Hypothalamus (tissue), 51 donors: ENCODE data around the gene CCDC107.
A peak's percentile ranks its signal among the peaks of the same experiment; 100 is the strongest.
"Not testable (repeated sequence)": the region's sequence is repeated elsewhere in the genome, so short reads cannot be mapped to it uniquely, and the experiment has no call there.

Source experiments
- DNase-seq, 51 donors: peaks; one replicate each; lab custom pipeline; 2025; lab: John Stamatoyannopoulos, UW

CCDC107 gene

DNA sequence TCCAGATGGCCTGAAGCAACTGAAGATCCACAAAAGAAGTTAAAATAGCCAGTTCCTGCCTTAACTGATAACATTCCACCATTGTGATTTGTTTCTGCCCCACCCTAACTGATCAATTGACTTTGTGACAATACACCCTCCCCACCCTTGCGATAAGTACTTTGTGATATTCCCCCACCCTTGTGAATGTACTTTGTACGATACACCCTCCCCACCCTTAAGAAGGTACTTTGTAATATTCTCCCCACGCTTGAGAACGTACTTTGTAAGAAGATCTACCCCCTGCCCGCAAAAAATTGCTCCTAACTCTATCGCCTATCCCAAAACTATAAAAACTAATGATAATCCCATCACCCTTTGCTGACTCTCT, 21.2 kb upstream of the CCDC107 start:
- DNase-seq: not testable (repeated sequence)

DNA sequence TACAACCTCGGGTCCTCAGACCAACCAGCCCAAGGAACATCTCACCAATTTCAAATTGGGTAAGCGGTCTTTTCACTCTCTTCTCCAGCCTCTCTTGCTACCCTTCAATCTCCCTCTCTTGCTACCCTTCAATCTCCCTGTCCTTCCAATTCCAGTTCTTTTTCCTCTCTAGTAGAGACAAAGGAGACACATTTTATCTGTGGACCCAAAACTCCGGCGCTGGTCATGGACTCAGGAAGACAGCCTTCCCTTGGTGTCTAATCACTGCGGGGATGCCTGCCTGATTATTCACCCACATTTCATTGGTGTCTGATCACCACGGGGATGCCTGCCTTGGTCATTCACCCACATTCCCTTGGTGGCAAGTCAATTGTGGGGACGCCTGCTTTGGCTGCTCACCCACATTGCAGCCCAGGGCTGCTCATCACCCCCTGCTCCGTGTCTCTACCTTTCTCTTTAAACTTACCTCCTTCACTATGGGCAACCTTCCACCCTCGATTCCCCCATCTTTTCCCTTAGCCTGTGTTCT, 20.6 kb upstream of the CCDC107 start:
- DNase-seq: not testable (repeated sequence)

DNA sequence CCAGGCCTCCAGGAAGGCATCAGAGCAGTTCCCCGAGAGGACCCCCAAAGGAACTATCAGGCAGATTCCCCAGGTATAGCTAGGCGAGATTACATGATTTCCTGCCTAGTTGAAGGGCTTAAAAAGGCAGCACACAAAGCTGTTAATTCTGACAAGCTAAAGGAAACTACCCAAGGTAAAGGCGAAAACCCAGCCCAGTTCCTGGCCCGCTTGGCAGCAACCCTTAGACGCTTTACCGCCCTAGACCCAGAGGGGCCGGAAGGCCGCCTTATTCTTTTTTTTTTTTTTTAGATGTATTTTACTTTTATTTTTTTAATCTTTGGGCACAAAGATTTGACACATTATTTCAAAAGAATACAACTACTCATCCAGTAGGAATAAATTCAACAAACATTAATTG, 19.3 kb upstream of the CCDC107 start:
- not testable (repeated sequence) for DNase-seq

DNA sequence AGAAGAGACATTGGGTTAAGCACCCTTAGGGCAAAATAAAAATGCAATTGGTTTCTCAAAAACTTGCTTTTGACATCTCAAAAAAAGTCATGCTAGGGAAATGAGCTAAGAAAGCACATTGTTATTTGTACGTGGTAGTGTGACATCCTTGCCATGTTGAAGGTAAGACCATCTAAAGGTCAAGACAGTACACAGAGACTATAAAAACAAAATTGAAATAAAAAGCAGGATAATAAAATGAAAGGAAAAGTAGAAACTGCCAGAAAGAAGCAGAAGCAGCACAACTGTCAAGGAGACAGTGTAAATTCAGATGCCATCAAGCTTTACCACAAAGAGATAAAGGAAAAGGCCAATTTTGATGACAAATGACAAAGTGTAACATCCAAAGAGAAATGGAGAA, 18.9 kb upstream of the CCDC107 start:
- DNase-seq: not testable (repeated sequence)

DNA sequence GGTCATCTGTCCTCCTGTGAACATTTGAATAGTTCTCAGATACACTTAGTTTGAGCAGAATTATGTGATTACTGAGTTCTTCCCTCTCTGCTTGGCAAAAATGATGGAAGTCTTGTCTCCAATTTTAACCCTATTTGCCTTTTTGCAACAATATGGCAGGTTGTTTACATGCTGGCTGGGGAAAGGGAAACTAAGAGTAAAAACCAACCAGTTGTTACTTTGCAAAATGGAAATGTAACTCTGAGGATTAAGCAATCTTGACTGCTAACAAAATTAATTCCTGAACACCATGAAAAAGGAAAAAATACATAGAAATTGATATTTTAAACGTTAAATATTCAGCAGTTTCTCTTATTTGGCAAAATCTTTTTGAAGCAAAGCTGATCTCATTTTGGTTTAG, 18.5 kb upstream of the CCDC107 start:
- DNase-seq: no peak

DNA sequence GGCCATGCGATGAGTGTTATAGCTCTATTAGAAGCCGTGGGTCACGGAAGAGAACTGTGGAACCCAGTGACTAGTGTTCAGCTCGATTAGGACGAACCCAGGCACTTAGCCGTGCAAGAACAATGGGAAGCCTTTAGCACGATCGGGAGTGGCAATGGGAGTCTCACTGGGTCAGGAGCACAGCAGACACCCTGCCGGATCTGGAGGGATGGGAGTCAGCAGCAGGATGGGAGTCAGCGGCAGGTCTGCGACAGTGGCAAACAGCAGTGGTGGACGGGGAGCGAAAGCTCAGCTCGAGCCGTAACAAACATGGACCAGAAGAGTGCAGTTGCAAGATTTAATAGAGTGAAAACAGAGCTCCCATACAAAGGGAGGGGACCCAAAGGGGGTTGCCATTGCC, 17.7 kb upstream of the CCDC107 start:
- not testable (repeated sequence) for DNase-seq

DNA sequence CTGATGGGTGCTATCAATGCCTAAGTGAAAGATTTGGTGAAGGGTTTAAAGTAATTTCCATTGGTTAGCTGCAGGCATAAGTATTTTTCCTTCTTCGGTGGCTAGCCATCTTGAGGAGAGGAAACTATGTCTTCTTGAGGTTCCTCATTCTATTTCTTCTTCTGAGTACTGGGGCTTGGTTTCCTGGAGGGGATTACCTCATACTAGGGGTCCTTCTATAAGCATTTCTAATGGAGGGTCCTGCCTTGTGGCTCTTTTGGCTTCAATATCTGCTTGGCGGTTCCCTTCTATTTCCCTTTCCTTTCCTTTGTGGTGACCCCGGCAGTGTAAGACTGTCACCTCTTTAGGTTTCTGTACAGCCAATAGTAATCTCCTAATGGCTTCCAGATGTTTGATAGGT, 16.6 kb upstream of the CCDC107 start:
- DNase-seq: not testable (repeated sequence)

DNA sequence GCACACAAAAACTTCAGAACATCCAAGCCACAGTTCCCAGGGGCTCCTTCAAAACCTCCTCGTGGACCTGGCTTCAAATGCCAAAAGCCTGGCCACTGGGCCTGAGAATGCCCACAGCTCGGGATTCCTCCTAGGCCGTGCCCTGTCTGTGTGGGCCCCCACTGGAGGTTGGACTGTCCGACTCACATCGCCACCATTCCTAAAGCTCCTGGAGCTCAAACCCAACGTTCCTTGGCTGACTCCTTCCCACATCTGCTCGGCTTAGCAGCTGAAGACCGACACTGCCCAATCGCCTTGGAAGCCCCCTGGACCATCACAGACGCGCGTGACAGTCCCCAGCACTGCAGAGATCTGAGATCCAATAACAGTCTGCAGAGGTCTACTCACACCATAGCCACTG, 15.0 kb upstream of the CCDC107 start:
- DNase-seq: no peak

DNA sequence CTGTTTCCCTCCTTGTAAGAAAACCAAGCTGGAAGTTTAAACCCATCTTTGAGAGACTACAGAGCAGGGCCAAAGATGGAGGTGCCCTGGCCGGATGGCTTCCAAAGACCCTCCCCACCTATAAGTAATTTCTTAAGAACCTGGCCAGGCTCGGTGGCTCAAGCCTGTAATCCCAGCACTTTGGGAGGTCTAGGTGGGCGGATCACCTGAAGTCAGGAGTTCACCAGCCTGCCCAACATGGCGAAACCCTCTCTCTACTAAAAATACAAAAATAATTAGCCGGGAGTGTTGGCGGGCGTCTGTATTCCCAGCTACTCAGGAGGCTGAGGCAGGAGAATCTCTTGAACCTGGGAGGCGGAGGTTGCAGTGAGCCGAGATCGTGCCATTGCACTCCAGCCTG, 12.4 kb upstream of the CCDC107 start:
- not testable (repeated sequence) for DNase-seq

DNA sequence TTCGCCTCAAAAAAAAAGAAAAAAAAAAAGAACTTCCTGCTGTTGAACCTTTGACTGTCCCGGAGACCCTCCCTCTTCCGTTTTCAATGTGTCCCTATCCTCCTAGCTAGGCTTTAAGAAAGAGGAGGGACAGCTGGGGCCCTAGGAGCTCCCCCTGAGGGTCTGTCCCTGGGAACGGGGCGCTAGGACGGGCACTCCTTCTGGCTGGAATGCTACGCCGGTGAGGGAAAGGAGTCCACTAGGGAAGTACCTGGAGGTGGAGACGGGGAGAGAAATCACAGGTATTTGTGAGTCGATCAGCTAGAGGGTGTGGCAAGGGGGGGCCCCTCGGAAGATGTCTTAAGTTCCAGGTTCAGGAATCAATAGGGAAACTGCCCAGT, 11.9 kb upstream of the CCDC107 start:
- DNase-seq: peak in 10 of 51 donors; percentile 28 to 58 (median 42)

DNA sequence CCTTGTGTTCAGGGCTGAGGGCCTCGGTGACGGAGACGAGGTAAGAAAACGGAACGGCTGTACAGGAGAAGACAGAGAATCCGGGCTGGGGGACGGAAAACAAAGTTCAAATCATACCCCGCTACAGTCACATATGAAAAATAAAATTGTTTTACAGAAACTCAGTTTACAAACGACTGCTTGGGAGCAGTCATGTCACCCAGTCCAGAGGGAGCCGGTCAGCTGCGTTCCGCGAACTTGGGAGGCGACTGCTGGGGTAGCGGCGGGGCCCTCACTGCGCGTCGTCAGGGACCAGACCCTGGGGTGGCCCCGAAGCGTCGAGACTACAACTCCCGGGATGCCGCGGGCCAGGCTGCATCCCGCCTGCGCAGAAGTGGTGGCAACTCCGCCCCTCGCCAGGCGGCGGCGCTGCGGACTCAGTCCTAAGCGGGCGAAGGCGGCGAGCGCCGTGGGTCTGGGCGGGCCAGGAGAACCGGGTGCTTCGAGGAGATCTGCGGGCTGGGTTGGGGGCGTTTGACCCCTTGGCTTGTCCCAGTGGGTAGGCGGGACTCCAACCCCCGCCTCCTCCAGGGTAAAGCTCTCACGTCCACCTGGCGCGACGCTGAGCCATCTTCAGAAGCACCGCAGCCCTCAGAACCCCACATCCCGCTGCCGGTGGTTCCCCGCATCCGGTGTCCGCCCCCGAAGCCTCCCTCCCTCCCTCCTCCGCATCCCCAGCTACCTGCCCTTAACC, 11.4 kb upstream of the CCDC107 start:
- peak; percentile 47 to 94 (median 82) for DNase-seq

DNA sequence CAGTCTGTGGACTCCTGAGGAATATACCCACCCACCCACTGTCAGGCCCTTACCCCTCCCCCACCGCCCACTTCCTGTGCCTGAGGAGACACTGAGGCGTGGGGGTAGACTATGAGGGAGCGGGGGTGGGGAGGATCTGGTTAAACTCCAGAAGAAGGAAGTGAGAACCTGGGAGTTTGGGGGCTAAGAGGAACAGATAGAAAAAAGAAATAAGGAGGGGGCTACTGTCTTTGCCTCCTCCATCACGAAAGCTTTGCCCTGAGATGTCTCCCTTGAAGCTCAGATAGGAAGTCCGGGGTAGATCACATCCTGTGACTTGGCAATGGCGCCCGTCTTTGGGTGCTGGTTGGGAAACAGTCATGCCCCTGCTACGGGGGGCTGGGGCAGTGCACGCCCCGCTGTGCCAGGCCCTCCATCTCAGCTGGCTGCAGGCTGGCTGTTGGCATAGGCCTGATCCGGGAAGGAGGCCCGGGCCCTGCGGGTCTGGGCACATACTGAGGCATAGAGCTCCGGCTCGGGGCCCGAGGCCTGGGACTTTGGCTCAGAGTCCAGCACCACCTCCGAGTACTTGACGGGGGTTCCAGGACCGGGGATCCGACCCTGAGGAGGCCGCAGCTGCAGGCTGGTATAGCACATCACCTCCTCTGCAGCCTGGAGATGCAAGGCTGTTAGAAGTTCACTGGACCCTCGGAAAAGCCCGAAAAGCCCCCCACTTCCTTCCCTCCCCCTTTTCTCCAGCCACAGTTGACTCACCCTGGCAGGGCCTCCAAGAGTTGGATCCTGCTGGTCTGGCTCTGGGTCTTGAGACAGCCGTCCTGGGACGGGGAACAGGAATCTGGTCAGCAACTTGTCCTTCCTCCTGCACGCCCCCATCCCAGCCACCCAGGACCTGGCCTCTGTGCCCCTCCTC, 8.4 kb upstream of the CCDC107 start:
- DNase-seq: peak in 1 of 51 donors; percentile 8

DNA sequence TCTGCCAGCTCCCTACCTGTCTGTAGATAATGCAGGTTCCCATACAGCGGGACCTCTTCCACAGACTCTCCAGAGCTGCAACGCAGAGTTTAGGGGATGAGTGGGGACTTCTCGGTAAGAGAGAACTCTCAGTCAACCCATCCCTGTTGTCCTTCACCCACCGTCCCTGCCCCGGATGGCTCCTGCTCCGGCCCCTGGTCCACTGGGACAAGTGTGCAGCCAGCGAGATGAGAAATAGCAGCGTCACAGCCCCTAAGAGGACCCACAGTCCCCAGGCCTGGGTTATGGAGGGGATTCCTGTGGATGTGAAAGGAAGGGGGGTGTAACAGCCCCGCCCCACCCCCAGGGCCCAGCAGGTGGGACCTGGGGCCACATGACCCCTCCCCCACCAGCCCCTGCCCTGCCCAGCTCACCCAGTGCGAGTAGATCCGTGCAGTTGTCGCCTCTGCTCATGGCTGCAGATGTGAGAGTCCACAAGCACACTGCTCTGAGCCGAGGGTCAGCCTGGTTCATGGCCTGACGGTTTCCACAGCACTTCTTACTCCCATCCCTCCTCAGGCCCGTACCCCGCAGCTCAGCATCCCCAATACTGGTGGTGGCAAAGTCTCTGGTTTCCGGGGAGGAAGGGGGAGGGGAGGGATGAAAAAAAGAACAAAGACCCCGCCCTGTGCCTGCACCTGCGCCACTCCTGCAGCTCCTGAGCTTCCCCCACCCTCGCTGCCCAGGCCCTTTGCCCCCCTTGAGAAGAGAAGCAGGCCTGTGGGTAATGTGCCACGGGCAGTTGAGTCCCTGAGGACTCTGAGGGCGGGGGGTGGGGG, 7.5 kb upstream of the CCDC107 start, which contains the start of gene SIT1:
SIT1 (minus strand) TSS at position 591 of the 818 bp plus-strand sequence; CDS start at position 513, 78 bp downstream.
- no peak for DNase-seq

DNA sequence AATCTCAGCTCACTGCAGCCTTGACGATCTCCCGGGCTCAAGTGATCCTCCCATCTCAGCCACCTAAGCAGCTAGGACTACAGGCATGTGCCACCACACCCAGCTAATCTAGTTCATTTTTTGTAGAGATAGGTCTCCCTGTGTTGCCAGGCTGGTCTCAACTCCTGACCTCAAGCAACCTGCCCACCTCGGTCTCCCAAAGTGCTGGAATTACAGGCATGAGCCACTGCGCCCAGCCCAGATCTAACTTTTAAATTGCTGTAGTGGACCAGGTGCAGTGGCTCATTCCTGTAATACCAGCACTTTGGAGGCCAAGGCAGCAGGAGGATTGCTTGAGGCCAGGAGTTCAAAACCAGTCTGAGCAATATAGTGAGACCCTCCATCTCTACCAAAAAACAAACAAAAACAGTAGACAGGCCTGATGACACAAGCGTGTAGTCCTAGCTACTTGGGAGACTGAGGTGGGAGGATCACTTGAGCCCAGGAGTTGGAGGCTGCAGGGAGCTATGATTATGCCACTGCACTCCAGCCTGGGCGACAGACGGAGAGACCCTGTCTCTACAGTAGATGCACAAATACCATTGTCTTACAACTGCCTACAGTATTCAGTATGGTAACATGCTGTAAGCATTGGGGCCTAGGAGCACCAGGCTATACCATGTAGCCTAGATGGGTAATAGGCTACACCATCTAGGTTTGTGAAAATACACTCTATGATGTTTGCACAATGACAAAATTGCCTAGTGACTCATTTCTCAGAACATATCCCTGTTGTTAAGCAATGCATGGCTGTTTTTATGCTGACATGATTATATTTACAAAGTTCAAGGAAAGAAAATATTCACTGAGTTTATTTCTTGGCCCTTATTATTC, 5.9 kb upstream of the CCDC107 start:
- no peak for DNase-seq

DNA sequence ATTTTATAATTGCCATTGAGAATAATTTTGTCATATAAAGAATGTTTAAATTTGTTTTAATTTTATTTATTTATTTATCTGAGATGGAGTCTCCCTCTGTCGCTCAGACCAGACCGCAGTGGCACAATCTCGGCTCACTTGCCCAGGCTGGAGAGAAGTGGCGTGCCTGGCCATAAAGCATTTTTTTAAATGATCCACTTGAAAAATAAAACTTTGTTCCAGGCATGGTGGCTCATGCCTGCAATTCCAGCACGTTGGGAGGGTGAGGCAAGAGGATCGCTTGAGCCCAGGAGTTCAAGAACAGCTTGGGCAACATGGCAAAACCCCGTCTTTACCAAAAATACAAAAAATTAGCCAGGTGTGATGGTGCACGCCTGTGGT, 5.3 kb upstream of the CCDC107 start:
- no peak for DNase-seq

DNA sequence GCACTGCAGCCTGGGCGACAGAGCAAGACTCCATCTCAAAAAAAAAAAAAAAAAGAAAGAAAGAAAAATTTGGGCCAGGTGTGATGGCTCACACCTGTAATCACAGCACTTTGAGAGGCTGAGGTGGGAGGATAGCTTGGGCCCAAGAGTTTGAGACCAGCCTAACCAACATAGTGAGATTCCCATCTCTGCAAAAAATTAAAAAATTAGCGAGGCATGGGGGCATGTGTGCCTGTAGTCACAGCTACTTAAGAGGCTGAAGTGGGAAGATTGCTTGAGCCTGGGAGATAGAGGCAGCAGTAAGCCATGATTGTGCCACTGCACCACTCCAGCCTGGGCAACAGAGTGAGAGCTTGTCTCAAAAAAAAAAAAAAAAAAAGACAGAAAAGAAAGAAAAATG, 4.5 kb upstream of the CCDC107 start:
- no peak for DNase-seq

DNA sequence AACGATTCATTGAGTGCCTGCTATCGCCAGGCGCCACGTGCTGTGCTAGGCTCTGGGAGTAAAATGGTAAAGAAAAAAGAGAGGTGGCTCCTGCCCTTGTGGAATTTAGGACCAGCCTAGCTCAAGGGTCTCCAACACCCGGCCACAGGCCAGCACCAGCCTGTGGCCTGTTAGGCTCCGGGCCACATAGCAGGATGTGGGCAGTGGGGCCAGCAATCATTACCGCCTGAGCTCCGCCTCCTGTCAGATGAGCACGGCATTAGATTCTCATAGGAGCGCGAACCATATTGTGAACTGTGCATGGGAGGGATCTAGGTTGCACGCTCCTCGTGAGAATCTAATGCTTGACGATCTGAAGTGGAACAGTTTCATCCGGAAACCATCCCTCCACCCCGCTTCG, 1.7 kb upstream of the CCDC107 start:
- no peak for DNase-seq

DNA sequence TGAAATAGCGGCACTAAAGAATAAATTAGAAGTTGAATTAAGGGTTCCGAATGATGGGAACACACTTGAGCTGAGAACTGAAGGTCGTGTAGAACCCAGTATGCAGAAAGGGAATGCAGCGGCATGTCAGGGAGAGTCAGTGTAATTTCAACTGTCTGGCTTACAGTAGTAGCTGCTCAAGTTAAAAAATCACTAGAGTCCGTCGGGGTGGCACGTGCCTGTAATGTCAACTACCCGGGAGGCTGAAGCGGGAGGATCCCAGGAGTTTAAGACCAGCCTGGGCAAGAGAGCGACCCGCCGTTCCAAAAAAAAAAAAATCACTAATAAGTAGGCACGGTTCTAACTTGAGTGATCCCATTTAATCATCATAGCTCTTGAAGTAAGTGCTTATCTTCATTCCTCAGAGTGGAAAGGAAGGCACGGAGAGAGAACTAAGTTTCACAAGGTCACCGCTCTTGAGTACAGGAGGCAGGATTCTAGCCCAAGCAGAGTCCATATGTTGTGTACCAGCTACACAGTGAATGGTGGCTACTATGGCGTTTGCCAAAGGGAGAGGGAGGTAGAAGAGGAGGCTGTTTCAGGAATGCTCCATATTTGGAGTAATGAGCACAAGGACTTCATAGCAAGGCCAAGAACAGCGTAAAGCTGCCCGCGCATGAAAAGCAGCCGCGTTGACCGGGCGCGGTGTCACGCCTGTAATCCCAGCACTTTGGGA, 1.1 kb upstream of the CCDC107 start:
- DNase-seq: peak in 2 of 51 donors; percentile 59 to 75

DNA sequence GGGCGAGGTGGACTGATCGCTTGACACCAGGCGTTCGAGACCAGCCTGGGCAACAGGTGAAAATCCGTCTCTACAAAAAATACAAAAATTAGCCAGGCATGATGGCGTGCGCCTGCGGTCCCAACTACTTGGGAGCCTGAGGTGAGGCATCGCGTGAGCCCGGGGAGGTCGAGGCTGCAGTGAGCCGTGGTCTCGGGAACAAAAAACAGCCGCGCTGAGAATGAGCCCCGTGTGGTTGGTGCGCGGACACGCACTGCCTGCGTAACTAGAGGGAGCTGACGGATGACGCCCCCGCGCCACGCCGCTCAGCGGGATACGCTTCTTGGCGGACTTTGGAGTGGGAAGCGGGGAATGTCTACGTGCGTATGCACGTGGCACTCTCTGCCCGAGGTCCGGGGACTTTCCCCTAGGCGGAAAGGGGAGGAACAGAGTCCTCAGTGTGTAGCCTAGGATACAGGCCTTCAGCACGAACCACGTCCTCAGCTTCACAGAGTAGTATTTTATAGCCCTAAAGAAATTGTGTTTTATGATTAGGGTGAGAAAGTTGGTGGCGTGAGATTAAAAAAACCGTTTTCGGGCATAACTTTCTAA, 451 bp upstream of the CCDC107 start, which contains the start of gene RMRP:
RMRP (minus strand) TSS at position 474 of the 591 bp plus-strand sequence.
- peak; percentile 31 to 99 (median 92) for DNase-seq
